GM23338 (cell line): ENCODE data around the gene NOP16. TPM values are rescaled to one million over a fixed set of nuclear protein-coding genes. Genes with fewer than 3 reads are reported as not detected.

Experiments
- ATAC-seq: fragments of 200-7000 bp; cut with Tn5 transposase; 3 replicates; pipeline ENCODE4 v1.9.1; 2020
- DNase-seq: peaks from one replicate; pipeline ENCODE4 v3.0.0-alpha.2; 2015; ENCODE audit warnings: low spot score
- H2AFZ ChIP-seq: fragments of 200-600 bp; sonication (generic); 2 replicates; pipeline ENCODE4 v1.8.0; 2016; ENCODE audit warnings: antibody characterized with exemption, mild to moderate bottlenecking, moderate library complexity
- H3F3A ChIP-seq: fragments of 200-600 bp; sonication (generic); replicated peaks from 2 replicates; pipeline ENCODE4 v1.8.0; 2017; ENCODE audit warnings: antibody characterized with exemption, mixed run types, low read depth
- H3K27ac ChIP-seq: fragments of 200-600 bp; sonication (generic); 2 replicates; pipeline ENCODE4 v1.6.1; 2016; ENCODE audit warnings: low read depth
- H3K27me3 ChIP-seq: fragments of 200-600 bp; sonication (generic); 2 replicates; pipeline ENCODE4 v1.8.0; 2016; ENCODE audit warnings: mild to moderate bottlenecking, mixed run types, moderate library complexity; ENCODE audit not compliant: insufficient read depth
- H3K36me3 ChIP-seq: fragments of 200-600 bp; sonication (generic); 2 replicates; pipeline ENCODE4 v1.8.0; 2016; ENCODE audit warnings: mild to moderate bottlenecking; ENCODE audit not compliant: insufficient read depth
- H3K4me1 ChIP-seq: fragments of 200-600 bp; sonication (generic); 2 replicates; pipeline ENCODE4 v1.8.0; 2016; ENCODE audit warnings: mild to moderate bottlenecking, moderate library complexity; ENCODE audit not compliant: insufficient read depth
- H3K4me2 ChIP-seq: fragments of 200-600 bp; sonication (generic); 2 replicates; pipeline ENCODE4 v1.7.1; 2017; ENCODE audit warnings: mixed run types
- H3K4me3 ChIP-seq: fragments of 200-600 bp; sonication (generic); 2 replicates; pipeline ENCODE4 v1.6.1; 2016; ENCODE audit warnings: mixed run types
- H3K79me2 ChIP-seq: fragments of 200-600 bp; sonication (generic); replicated peaks from 2 replicates; pipeline ENCODE4 v1.8.0; 2017; ENCODE audit warnings: mild to moderate bottlenecking; ENCODE audit not compliant: insufficient read depth
- H3K9me2 ChIP-seq: fragments of 200-600 bp; sonication (generic); 2 replicates; pipeline ENCODE4 v1.8.0; 2017; ENCODE audit not compliant: insufficient read depth
- H4K20me1 ChIP-seq: fragments of 200-600 bp; sonication (generic); replicated peaks from 2 replicates; pipeline ENCODE4 v1.8.0; 2017; ENCODE audit warnings: mild to moderate bottlenecking; ENCODE audit not compliant: insufficient read depth
- H3K27ac Mint-ChIP-seq: 2 replicates; pipeline ENCODE4 v1.8.0; 2020; ENCODE audit warnings: inconsistent platforms, mild to moderate bottlenecking, moderate library complexity, mixed read lengths
- H3K27me3 Mint-ChIP-seq: 3 replicates; pipeline ENCODE4 v1.8.0; 2022; ENCODE audit warnings: low read depth, mild to moderate bottlenecking, moderate library complexity, mixed read lengths, inconsistent platforms; ENCODE audit not compliant: insufficient read depth, poor library complexity
- H3K36me3 Mint-ChIP-seq: 3 replicates; pipeline ENCODE4 v1.8.0; 2021; ENCODE audit warnings: low read depth, mild to moderate bottlenecking, inconsistent platforms, moderate library complexity, mixed read lengths
- H3K4me1 Mint-ChIP-seq: 3 replicates; pipeline ENCODE4 v1.8.0; 2020; ENCODE audit warnings: mild to moderate bottlenecking, inconsistent platforms, mixed read lengths
- H3K4me3 Mint-ChIP-seq: 3 replicates; pipeline ENCODE4 v1.8.0; 2021; ENCODE audit warnings: moderate library complexity, mild to moderate bottlenecking, inconsistent platforms, mixed read lengths
- H3K9me3 Mint-ChIP-seq: 3 replicates; pipeline ENCODE4 v1.8.0; 2020; ENCODE audit warnings: moderate library complexity, mild to moderate bottlenecking, inconsistent platforms, mixed read lengths
- CREB1 ChIP-seq: fragments of 250-450 bp; sonication (Bioruptor Pico); IDR thresholded peaks from 2 replicates; pipeline ENCODE4 v1.5.0; 2020; ENCODE audit warnings: low read depth, mild to moderate bottlenecking, moderate library complexity
- CTCF ChIP-seq, 2 experiments: fragments of 200-600 bp in 1 of 2; sonication (generic) in 1 of 2; conservative IDR thresholded peaks; 2 replicates each; pipeline versions ENCODE4 v1.5.1 to v1.6.1; 2016 to 2017; ENCODE audit warnings: antibody characterized with exemption in 2 of 2, low read depth in 2 of 2, mild to moderate bottlenecking in 2 of 2, moderate library complexity in 1 of 2
- ETS1 ChIP-seq: IDR thresholded peaks from 2 replicates; pipeline ENCODE4 v1.6.1; 2016; ENCODE audit warnings: antibody characterized with exemption
- EZH2 ChIP-seq: fragments of 200-600 bp; sonication (generic); IDR thresholded peaks from one replicate; pipeline ENCODE4 v1.8.0; 2017; ENCODE audit warnings: antibody characterized with exemption, mild to moderate bottlenecking, low read depth; ENCODE audit not compliant: unreplicated experiment
- EZH2phosphoT487 ChIP-seq: fragments of 200-600 bp; sonication (generic); IDR thresholded peaks from one replicate; pipeline ENCODE4 v1.8.1; 2018; ENCODE audit warnings: antibody characterized with exemption; ENCODE audit not compliant: unreplicated experiment
- JUNB ChIP-seq: IDR thresholded peaks from one replicate; pipeline ENCODE4 v1.6.1; 2016; ENCODE audit warnings: antibody characterized with exemption; ENCODE audit not compliant: unreplicated experiment
- NANOG ChIP-seq: IDR thresholded peaks from 2 replicates; pipeline ENCODE4 v1.6.1; 2016; ENCODE audit warnings: antibody characterized with exemption, borderline replicate concordance
- POLR2AphosphoS5 ChIP-seq: IDR thresholded peaks from 2 replicates; pipeline ENCODE4 v1.6.1; 2016; ENCODE audit warnings: antibody characterized with exemption, low read depth
- REST ChIP-seq: IDR thresholded peaks from one replicate; pipeline ENCODE4 v1.6.1; 2018; ENCODE audit warnings: antibody characterized with exemption; ENCODE audit not compliant: unreplicated experiment
- STAT1 ChIP-seq: IDR thresholded peaks from one replicate; pipeline ENCODE4 v1.6.1; 2016; ENCODE audit warnings: antibody characterized with exemption; ENCODE audit not compliant: unreplicated experiment
- ZNF114 ChIP-seq: fragments of 250-450 bp; sonication (Bioruptor Pico); IDR thresholded peaks from 2 replicates; pipeline ENCODE4 v1.5.0; 2020; ENCODE audit warnings: mild to moderate bottlenecking, moderate library complexity
- ZNF331 ChIP-seq: fragments of 250-450 bp; sonication (Bioruptor Pico); IDR thresholded peaks from 2 replicates; pipeline ENCODE4 v1.5.0; 2020; ENCODE audit warnings: low read depth, mild to moderate bottlenecking, moderate library complexity
- ZNF462 ChIP-seq: fragments of 250-450 bp; sonication (Bioruptor Pico); IDR thresholded peaks from 2 replicates; pipeline ENCODE4 v1.5.0; 2020; ENCODE audit warnings: mild to moderate bottlenecking, moderate library complexity
- polyA plus RNA-seq: library from polyadenylated mRNA; unstranded; fragments of >200 nt; fragmentation: Nextera tagmentation; extraction: Ambion mirVana; gene quantifications from 2 replicates; pipeline ENCODE4 v1.2.1, GENCODE V29; 2016
- total RNA-seq: library from RNA; depleted of rRNA; stranded (reverse); fragments of >200 nt; shearing (Covaris generic); gene quantifications from 2 replicates; pipeline ENCODE4 v1.2.3, GENCODE V29; 2014

Gene NOP16
- total and polyA plus RNA-seq, 2 experiments from 2014 or later: 43.4 to 181 TPM

- no peak overlapping the region for H3K27ac ChIP-seq
- H3K27me3 Mint-ChIP-seq: peaks cover 6% of the 10 kb centered on the region
- H2AFZ ChIP-seq: no peak overlapping the region
- DNase-seq: no peak
- no peaks in the 10 kb centered on the region for H3K4me1 ChIP-seq
- no peaks in the 10 kb centered on the region for H3K79me2 ChIP-seq
- ATAC-seq: no peak
- H3K9me2 ChIP-seq: no peaks in the 10 kb centered on the region
- H3K4me3 Mint-ChIP-seq: no peak overlapping the region
- H3K4me1 Mint-ChIP-seq: peaks cover 11% of the 10 kb centered on the region
- H3K4me2 ChIP-seq: no peak overlapping the region
- no peak overlapping the region for H3K4me3 ChIP-seq
- no peak overlapping the region for H3K27ac Mint-ChIP-seq
- no peaks in the 10 kb centered on the region for H3K27me3 ChIP-seq
- no peaks in the 10 kb centered on the region; the same call in 2 of the 3 replicates for H3K36me3 Mint-ChIP-seq
- TF ChIP-seq ZNF114 (CRISPR knock-in tag) (no peak), NANOG (no peak), STAT1 (no peak), EZH2phosphoT487 (no peak), CTCF (conservative IDR thresholded peaks at IDR 0.05; ENCODE audit: low read depth in 2 of 2) (no peak), CREB1 (no peak), REST (no peak), JUNB (no peak), ZNF462 (CRISPR knock-in tag) (no peak), ZNF331 (CRISPR knock-in tag) (no peak), POLR2AphosphoS5 (no peak), EZH2 (no peak), ETS1 (no peak)
- no peaks in the 10 kb centered on the region for H3K9me3 Mint-ChIP-seq
- no peaks in the 10 kb centered on the region for H3F3A ChIP-seq
- H3K36me3 ChIP-seq: no peaks in the 10 kb centered on the region
- no peaks in the 10 kb centered on the region; the same call in 1 of the 2 replicates for H4K20me1 ChIP-seq
Observed at GRCh38 chr5:176400382-176401156, 12.2 kb upstream of the NOP16 start.
